B cell (primary cell): ENCODE results near the gene SUN3.

Experiments
- CTCF ChIP-seq: fragments of 200-600 bp; IDR thresholded peaks from one replicate; pipeline ENCODE4 v1.8.0; 2022; ENCODE audit warnings: antibody characterized with exemption, mild to moderate bottlenecking
- EZH2 ChIP-seq: IDR thresholded peaks from 2 replicates; pipeline ENCODE4 v1.6.1; 2012; ENCODE audit warnings: borderline replicate concordance, low read depth, mild to moderate bottlenecking, moderate library complexity, low read length; ENCODE audit not compliant: insufficient read depth, poor library complexity, severe bottlenecking

GRCh38 chr7:48053736-48054135, 24.8 kb upstream of the SUN3 start:
- no peak for TF ChIP-seq CTCF
- TF ChIP-seq EZH2 = no peak
